GM12864 (cell line): ENCODE measurements around the gene DLK1.

Experiments
- DNase-seq: peaks from one replicate; pipeline ENCODE4 v3.0.0-alpha.2; 2011; ENCODE audit warnings: low read depth
- H3K4me3 ChIP-seq: 2 replicates; pipeline ENCODE4 v1.5.1; 2011; ENCODE audit warnings: mild to moderate bottlenecking, low read depth, low read length, control low read depth
- CTCF ChIP-seq: IDR thresholded peaks from 2 replicates; pipeline ENCODE4 v1.5.1; 2011; ENCODE audit warnings: low read depth, mild to moderate bottlenecking, moderate library complexity, low read length, control low read depth, inconsistent platforms; ENCODE audit errors: missing control alignments

The DLK1 gene

GRCh38 chr14:100721568-100721967, 5.1 kb upstream of the DLK1 start:
- TF ChIP-seq CTCF, result no peak
- no peak for DNase-seq
- H3K4me3 ChIP-seq, result no peak overlapping the region

GRCh38 chr14:100722367-100722766, 4.3 kb upstream of the DLK1 start:
- H3K4me3 ChIP-seq, result no peak overlapping the region
- no peak for DNase-seq
- TF ChIP-seq CTCF, result no peak

- DNase-seq, result no peak
- no peak overlapping the region for H3K4me3 ChIP-seq
- TF ChIP-seq CTCF, result no peak
These were observed 3.4 kb upstream of the DLK1 start for GRCh38 chr14:100723135-100723829.

- TF ChIP-seq CTCF, result no peak
- no peak overlapping the region for H3K4me3 ChIP-seq
- no peak for DNase-seq
These were observed 2.8 kb upstream of the DLK1 start for GRCh38 chr14:100723830-100724437.

GRCh38 chr14:100724536-100724935, 2.2 kb upstream of the DLK1 start:
- H3K4me3 ChIP-seq, result no peak overlapping the region
- no peak for TF ChIP-seq CTCF

GRCh38 chr14:100725587-100726387, 905 bp upstream of the DLK1 start:
- DNase-seq, result no peak
- no peak overlapping the region for H3K4me3 ChIP-seq
- no peak for TF ChIP-seq CTCF

More at GRCh38 chr14:100724536-100724935, 2.2 kb upstream of the DLK1 start:
- DNase-seq, result no peak
